ENCODE measurements around the gene PRKD1.
"Not testable (repeated sequence)": the region's sequence is repeated elsewhere in the genome, so short reads cannot be mapped to it uniquely, and the experiment has no call there.

GRCh38 chr14:29853691-29854090 lies 74.0 kb downstream of the PRKD1 start:
- TF ChIP-seq, protein P1, sequence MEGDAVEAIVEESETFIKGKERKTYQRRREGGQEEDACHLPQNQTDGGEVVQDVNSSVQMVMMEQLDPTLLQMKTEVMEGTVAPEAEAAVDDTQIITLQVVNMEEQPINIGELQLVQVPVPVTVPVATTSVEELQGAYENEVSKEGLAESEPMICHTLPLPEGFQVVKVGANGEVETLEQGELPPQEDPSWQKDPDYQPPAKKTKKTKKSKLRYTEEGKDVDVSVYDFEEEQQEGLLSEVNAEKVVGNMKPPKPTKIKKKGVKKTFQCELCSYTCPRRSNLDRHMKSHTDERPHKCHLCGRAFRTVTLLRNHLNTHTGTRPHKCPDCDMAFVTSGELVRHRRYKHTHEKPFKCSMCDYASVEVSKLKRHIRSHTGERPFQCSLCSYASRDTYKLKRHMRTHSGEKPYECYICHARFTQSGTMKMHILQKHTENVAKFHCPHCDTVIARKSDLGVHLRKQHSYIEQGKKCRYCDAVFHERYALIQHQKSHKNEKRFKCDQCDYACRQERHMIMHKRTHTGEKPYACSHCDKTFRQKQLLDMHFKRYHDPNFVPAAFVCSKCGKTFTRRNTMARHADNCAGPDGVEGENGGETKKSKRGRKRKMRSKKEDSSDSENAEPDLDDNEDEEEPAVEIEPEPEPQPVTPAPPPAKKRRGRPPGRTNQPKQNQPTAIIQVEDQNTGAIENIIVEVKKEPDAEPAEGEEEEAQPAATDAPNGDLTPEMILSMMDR (IDR thresholded peaks at IDR 0.05; ENCODE audit: borderline replicate concordance, extremely low read depth, low read length, poor library complexity, severe bottlenecking): not testable (repeated sequence)
- TF ChIP-seq EZH2 (IDR thresholded peaks at IDR 0.05; ENCODE audit: borderline replicate concordance, low read depth, low read length, severe bottlenecking): not testable (repeated sequence)

All from DND-41 (cell line).